ENCODE measurements around the gene PNLIPRP3.
"Not testable (repeated sequence)": the region's sequence is repeated elsewhere in the genome, so short reads cannot be mapped to it uniquely, and the experiment has no call there.

Gene PNLIPRP3

DNA sequence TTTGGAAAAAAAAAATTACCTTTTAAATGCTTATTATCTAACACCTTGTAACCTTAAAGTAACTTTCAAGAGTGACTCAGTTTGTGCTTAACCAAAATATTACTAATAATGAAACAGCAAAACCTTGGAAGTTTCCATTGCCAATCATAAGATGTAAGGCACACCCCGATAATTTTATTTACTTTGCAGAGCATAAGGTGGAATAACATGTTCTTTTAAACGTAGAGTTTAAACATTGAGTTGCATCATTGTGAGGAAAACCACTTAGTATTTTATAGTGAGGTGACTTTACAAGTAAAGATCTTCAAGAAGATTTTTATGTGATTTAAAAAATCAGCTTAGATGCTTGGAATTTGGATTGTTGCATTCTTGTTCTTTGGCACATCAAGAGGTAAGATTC is at the start of gene PNLIPRP3:
PNLIPRP3 (plus strand) TSS at position 177 of the 400 bp plus-strand sequence; CDS start at position 343, 166 bp downstream.
- DNase-seq: no peak

DNA sequence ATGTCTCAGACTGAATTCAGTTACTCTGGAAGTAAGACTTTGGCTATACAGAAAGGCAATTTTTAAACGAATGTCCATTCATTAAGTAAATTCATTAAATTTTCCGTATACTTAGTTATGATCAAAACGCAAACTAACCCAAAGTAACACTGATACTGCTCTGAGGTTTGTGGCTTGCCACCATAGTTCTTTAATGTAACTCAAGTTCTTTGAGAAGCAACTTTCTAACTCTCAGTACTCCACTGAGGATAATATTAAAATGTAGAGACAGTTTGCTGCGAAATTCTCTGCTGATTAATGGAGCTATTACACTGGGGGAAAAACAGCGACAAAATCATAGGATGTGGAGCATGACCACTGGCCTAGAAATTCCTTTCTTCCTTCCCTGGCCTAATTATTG is 45.4 kb upstream of the PNLIPRP3 start:
- no peak for DNase-seq

GRCh38 chr10:116385311-116385710 is 42.3 kb upstream of the PNLIPRP3 start:
- DNase-seq: no peak

GRCh38 chr10:116385994-116386809 is 41.4 kb upstream of the PNLIPRP3 start:
- no peak for DNase-seq

- not testable (repeated sequence) for DNase-seq
Observed at GRCh38 chr10:116393246-116393831, 34.3 kb upstream of the PNLIPRP3 start.

DNA sequence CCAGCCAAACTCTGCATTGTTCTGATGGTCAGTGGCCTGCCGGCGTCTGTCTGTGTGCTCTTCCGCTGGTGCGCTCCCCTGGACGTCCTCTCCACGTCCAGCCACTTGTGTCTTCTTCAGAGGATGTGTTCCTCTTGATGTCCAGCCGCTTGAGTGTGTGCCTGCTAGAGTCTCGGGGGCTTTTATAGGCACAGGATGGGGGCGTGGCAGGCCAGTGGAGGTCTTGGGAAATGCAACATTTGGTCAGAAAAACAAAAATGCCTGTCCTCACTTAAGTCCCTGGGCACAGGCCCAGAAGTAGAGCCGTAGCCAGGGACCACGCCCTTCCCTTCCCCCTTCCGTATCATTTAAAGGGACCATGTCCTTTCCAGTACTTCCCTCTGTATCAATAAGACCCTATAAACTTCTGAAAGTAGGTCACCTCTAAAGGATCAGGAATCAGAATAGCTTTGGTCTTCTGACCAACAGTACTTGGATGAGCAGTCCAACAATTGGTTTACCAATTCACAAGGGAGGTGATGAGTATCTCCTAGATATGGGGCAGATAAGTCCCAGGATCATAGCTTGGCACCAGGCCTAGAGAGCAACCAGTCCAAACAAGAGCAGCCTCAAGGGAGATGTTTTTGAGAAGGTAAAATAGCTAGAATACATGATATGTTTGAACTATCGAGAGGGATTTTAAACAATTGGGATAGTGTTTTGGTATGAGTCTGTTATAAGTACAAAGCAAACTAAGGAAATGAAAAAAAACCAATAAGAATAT is 32.2 kb upstream of the PNLIPRP3 start:
- DNase-seq: no peak

GRCh38 chr10:116398224-116398623 is 29.4 kb upstream of the PNLIPRP3 start:
- DNase-seq: no peak

DNA sequence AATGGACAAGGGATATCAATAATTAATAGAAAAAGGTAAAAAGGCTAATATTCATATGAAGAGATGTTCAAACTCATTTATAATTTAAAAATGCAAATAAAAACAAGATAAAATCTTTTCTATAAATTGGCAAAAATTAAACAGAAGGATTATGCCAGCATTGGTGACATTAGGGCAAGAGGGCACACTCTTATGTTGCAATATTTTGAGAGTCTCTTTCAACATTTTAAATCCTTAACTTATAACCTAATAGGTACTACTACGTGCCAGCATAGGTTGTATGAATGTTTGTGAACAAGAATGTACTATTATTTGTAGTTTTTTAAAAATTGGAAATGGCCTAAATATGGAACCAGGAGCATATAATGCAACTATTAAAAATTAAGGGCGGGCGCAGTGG is 24.8 kb upstream of the PNLIPRP3 start:
- no peak for DNase-seq

- DNase-seq: no peak
Observed at GRCh38 chr10:116403740-116404250, 23.9 kb upstream of the PNLIPRP3 start.

DNA sequence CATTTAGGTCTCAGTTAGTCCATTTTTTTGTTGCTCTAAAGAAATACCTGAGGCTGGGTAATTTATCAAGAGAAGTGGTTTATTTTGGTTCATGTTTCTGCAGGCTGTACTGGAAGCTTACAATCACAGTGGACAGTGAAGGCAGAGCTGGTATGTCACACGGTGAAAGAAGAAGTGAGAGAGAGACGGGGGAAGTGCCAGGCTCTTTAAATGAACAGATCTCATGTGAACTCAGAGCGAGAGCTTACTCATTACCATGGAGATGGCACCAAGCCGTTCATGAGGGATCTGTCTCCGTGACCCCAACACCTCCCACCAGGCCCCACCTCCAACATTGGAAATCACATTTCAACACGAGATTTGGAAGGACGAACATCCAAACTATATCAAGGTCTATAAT is 18.9 kb upstream of the PNLIPRP3 start:
- DNase-seq: no peak

DNA sequence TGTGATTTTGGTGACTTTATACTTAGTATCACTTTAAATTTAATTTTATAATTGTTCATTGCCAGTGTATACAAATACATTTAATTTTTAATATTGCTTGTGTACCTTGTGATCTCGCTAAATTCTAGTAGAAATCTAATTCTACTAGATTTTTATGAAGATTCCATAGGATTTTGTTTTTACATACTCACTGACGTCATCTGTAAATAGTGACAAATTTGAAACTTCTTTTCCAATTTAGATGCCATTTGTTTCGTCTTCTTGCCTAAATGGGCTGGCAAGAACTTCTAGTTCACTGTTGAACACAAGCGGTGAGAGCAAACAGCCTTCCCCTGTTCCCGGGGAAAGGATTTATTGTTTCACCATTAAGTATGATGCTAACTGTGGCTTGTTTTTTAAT is 17.3 kb upstream of the PNLIPRP3 start:
- DNase-seq: no peak

DNA sequence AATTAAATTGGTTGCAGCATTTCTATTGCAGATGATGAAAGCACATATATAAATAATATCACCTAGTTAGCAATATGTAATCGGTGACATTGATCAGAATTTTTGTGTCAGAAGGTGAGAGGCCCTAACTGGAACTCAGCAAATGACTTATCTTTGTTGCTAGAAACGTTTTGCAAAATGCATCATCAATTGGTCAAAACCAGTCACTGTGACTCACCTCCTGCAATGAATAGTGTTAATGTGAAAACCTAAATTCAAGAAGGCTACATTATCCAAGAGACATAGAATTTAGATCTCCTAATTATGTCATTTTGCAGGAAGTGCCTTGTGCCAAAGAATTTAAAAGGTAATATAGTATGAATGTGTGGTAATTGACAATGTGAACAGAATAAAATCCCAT is 9.8 kb upstream of the PNLIPRP3 start:
- no peak for DNase-seq

GRCh38 chr10:116418389-116418788 is 9.3 kb upstream of the PNLIPRP3 start:
- DNase-seq: no peak

DNA sequence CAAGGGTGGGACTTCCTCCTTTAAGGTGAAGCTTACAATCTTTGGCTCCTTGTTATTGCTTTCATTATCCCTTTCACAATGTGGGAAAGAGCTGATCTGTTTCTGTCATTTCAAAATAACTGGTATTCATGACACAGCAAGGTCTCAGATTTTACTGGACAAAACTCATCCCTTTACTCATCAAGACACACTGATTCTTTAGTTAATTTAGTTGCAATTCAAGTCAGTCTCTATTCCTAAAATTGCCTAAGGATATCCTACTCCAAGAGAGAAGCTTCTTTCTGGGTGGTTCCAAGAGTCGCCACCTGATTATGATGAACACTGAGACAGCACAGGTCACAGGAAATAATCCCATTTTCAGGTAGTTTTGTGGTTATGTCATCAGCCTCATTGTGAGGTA is 5.8 kb upstream of the PNLIPRP3 start:
- DNase-seq: no peak

DNA sequence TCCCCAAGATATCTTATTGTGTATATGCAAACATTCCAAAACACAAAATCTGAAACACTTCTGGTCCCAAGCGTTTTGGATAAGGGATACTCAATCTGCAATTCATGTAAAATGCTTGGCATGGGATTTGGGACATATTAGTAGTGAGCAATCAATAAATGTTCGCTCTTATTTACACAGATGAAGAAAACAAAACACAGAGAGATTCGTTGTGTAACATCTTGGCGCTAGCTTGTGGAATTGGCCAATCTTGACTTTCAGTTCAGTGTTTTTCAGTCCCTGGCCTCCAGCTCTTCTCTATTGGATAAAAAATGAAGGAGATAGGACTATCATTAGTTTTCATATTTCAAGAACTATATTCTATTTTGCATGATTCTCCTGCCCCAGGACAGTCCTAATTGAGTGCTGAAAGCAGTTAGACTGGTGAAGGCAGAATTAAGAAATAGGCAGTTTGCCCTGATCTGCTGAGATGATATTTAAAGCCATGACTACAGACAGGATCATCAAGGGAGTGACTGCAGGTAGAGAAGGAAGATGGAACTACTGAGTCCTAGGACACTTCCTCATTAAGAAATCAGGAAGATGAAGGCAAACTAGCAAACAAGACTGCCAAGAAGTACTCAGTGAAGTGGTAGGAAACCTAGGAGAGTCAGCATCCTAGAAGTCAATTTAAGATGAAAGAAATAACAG is 1.8 kb downstream of the PNLIPRP3 start:
- no peak for DNase-seq

- no peak for DNase-seq
Observed at GRCh38 chr10:116430288-116430687, 2.6 kb downstream of the PNLIPRP3 start.

DNA sequence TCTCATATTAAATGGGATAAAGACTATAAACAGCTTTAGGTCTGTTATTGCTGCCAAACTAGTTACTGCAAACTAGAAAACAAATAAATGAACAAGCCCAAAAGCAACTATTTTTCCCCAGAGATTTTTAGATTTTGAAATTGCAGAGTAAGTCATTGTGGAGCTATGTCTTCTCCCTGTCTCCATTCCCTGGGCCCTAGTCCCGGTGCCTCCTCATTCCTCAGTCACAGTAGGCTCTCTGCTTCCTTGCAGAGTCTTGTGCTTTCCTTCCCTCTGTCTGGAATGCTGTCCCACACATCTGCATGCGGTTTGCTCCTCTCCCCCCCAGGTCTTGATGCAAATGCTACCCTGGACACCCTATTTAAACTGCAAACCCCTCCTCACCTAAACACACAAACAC is 4.0 kb downstream of the PNLIPRP3 start:
- DNase-seq: no peak

GRCh38 chr10:116437076-116437692 is 9.5 kb downstream of the PNLIPRP3 start:
- no peak for DNase-seq

DNA sequence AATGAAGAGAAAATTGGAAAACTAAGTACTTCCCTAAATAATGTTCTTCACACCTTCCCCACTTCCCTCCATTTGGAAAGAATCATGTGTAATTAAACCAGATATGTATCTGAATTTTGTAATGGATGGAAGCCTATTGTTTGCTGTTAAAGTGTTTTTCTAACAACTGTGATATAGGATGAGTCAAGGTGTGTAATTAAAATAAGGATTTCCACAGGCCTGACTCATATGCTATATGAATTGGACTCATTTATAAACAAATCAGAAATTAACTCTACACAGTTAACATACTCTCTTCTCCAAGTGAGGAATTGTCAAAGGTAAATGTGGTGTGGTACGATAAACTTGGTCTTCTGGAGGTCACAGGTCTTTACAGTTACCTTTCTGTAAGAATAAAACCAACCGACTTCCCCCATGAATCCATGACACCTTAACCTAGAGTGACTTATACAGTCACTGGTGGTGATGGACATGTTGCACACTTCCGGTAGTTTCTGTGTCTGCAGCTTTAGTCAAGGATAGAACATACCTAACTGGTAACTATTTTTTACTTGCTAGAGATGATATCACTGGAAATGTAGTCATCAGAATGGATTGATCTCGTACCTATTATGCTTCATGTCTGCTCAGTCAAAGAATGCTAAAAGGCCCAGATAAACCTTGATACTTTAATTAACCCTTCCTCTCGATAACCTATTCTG is 12.8 kb downstream of the PNLIPRP3 start:
- DNase-seq: no peak

- DNase-seq: no peak
Observed at GRCh38 chr10:116444527-116445142, 17.0 kb downstream of the PNLIPRP3 start.

DNA sequence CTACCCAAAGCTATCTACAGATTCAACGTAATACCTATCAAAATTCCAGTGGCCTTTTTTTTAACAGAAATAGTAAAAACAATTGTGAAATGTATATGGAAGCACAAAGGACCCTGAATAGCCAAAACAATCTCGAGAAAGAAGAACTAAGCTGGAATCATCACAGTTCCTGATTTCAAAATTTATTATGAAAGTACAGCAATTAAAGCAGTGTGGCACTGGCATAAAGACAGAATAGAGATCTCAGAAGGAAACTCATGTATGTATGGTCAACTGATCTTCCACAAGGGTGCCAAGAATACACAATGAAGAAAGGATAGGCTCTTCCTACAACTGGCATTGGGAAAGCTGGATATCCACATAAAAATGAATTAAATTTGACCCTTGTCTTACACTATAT is 23.2 kb downstream of the PNLIPRP3 start:
- no peak for DNase-seq
